Endothelial cell of umbilical vein (primary cell): ENCODE measurements around the gene CIAO3. TPM values are rescaled to one million over a fixed set of nuclear protein-coding genes. Genes with fewer than 3 reads are reported as not detected.

Experiments used
- BruUV-seq: library from RNA; stranded (reverse); fragments of 400-500 nt; replicated peaks from 2 replicates; lab custom pipeline; 2021; lab: Mats Ljungman, UMichigan
- CTCF ChIA-PET: fragments of 300-600, 350-600 bp; sonication (Branson Sonifier 250); formaldehyde crosslinking; loops from one replicate; lab custom pipeline; 2021; ENCODE audit warnings: antibody characterized with exemption, inconsistent platforms; lab: Charles Lee
- POLR2A ChIA-PET: fragments of 300-600, 350-600 bp; sonication (Branson Sonifier 250); formaldehyde crosslinking; loops from one replicate; lab custom pipeline; 2021; ENCODE audit warnings: antibody characterized with exemption, inconsistent platforms; lab: Charles Lee
- DNase-seq: peaks from one replicate; pipeline ENCODE4 v3.0.0-alpha.2; 2011; ENCODE audit warnings: low read depth, low spot score
- FAIRE-seq: peaks from 2 replicates; lab custom pipeline; 2011; peaks lifted over from hg19 to GRCh38; lab: Jason Lieb, UNC
- H2AFZ ChIP-seq: 2 replicates; pipeline ENCODE4 v1.6.0; 2012; ENCODE audit warnings: low read depth, low read length, control low read depth, inconsistent platforms
- H3K27ac ChIP-seq: 2 replicates; pipeline ENCODE4 v1.5.1; 2011; ENCODE audit warnings: low read depth, mild to moderate bottlenecking, control low read depth, low read length, moderate library complexity; ENCODE audit not compliant: insufficient read depth
- H3K27me3 ChIP-seq, 2 experiments: 2 replicates each; pipeline versions ENCODE4 v1.6.0 to v1.6.1; 2011; ENCODE audit warnings: low read length in 2 of 2, mixed read lengths in 1 of 2; ENCODE audit not compliant: control insufficient read depth in 2 of 2, insufficient read depth in 2 of 2
- H3K36me3 ChIP-seq, 2 experiments: 2 replicates in 1 of 2; 3 replicates in 1 of 2; pipeline ENCODE4 v1.5.1; 2011; ENCODE audit warnings: low read length in 2 of 2, mild to moderate bottlenecking in 1 of 2, moderate library complexity in 1 of 2; ENCODE audit not compliant: control insufficient read depth in 2 of 2, insufficient read depth in 2 of 2; ENCODE audit errors: extremely low read depth in 1 of 2
- H3K4me1 ChIP-seq: 3 replicates; pipeline ENCODE4 v1.5.1; 2011; ENCODE audit warnings: mild to moderate bottlenecking, low read length; ENCODE audit not compliant: control insufficient read depth, insufficient read depth; ENCODE audit errors: extremely low read depth
- H3K4me2 ChIP-seq: 2 replicates; pipeline ENCODE4 v1.6.1; 2011; ENCODE audit warnings: low read length, control low read depth, mixed read lengths; ENCODE audit not compliant: insufficient read depth
- H3K4me3 ChIP-seq, 3 experiments: fragments of 200-600 bp in 1 of 3; sonication (generic), shearing (Covaris generic) in 1 of 3; replicated peaks in 1 of 3; 2 replicates each; pipeline ENCODE4 v1.5.1; 2011 to 2016; ENCODE audit warnings: control low read depth in 3 of 3, low read length in 3 of 3, mild to moderate bottlenecking in 2 of 3, inconsistent platforms in 1 of 3, low read depth in 1 of 3, moderate library complexity in 1 of 3; ENCODE audit not compliant: insufficient read depth in 1 of 3
- H3K79me2 ChIP-seq: 2 replicates; pipeline ENCODE4 v1.6.0; 2012; ENCODE audit warnings: low read length, inconsistent platforms; ENCODE audit not compliant: control insufficient read depth, insufficient read depth
- H3K9ac ChIP-seq: replicated peaks from 2 replicates; pipeline ENCODE3; 2011; ENCODE audit warnings: low read length, control low read depth; ENCODE audit not compliant: insufficient read depth; ENCODE audit errors: extremely low read depth
- H3K9me1 ChIP-seq: replicated peaks from 3 replicates; pipeline ENCODE4 v1.6.0; 2011; ENCODE audit warnings: mild to moderate bottlenecking, low read length; ENCODE audit not compliant: control insufficient read depth, insufficient read depth; ENCODE audit errors: extremely low read depth
- H3K9me3 ChIP-seq: replicated peaks from 2 replicates; pipeline ENCODE4 v1.5.1; 2012; ENCODE audit warnings: low read length, inconsistent platforms; ENCODE audit not compliant: control insufficient read depth, insufficient read depth
- H4K20me1 ChIP-seq: replicated peaks from 2 replicates; pipeline ENCODE3; 2011; ENCODE audit warnings: mild to moderate bottlenecking, low read length; ENCODE audit not compliant: control insufficient read depth, insufficient read depth; ENCODE audit errors: extremely low read depth
- CTCF ChIP-seq, 2 donors: IDR thresholded peaks; 1 replicate in 1 of 2; 2 replicates in 1 of 2; pipeline ENCODE4 v1.5.1; 2011; ENCODE audit warnings: low read length in 2 of 2, mild to moderate bottlenecking in 2 of 2, moderate library complexity in 2 of 2, control low read depth in 1 of 2, inconsistent platforms in 1 of 2, low read depth in 1 of 2; ENCODE audit not compliant: insufficient read depth in 1 of 2; ENCODE audit errors: extremely low read depth in 1 of 2
- EZH2 ChIP-seq: IDR thresholded peaks from 2 replicates; pipeline ENCODE4 v1.6.1; 2012; ENCODE audit warnings: borderline replicate concordance, low read depth, mild to moderate bottlenecking, moderate library complexity, low read length, inconsistent platforms; ENCODE audit not compliant: severe bottlenecking
- FOS ChIP-seq: IDR thresholded peaks from 2 replicates; pipeline ENCODE4 v1.6.1; 2011; ENCODE audit warnings: mild to moderate bottlenecking, low read length, moderate library complexity, borderline replicate concordance; ENCODE audit not compliant: insufficient read depth
- GATA2 ChIP-seq: IDR thresholded peaks from 2 replicates; pipeline ENCODE4 v1.7.0; 2011; ENCODE audit warnings: low read depth, mild to moderate bottlenecking, moderate library complexity, mixed read lengths, low read length; ENCODE audit not compliant: insufficient read length, insufficient read depth
- JUN ChIP-seq: IDR thresholded peaks from 2 replicates; pipeline ENCODE4 v1.6.1; 2011; ENCODE audit warnings: borderline replicate concordance, low read depth; ENCODE audit not compliant: insufficient read length, insufficient read depth
- MAX ChIP-seq: IDR thresholded peaks from 2 replicates; pipeline ENCODE4 v1.6.1; 2011; ENCODE audit not compliant: insufficient read depth, insufficient read length
- MYC ChIP-seq: IDR thresholded peaks from one replicate; pipeline ENCODE4 v1.6.1; 2011; ENCODE audit warnings: mild to moderate bottlenecking, low read depth, low read length
- POLR2A ChIP-seq: IDR thresholded peaks from 2 replicates; pipeline ENCODE4 v1.6.1; 2012; ENCODE audit warnings: low read depth, mild to moderate bottlenecking, control low read depth, low read length
- POLR2AphosphoS5 ChIP-seq: IDR thresholded peaks from 2 replicates; pipeline ENCODE4 v1.6.1; 2012; ENCODE audit warnings: low read depth, mild to moderate bottlenecking, control low read depth, low read length, moderate library complexity; ENCODE audit not compliant: insufficient read depth
- dilution Hi-C: fragments of 300-500 bp; cut with MboI; formaldehyde crosslinking; loops from one replicate; pipeline ENCODE4 v1.15.0; 2019; ENCODE audit warnings: low sequenced_read_pairs; ENCODE audit not compliant: extremely low pct_ligation_motif_present
- intact Hi-C: fragments of 100-400 bp; cut with micrococcal nuclease; formaldehyde crosslinking; loops from one replicate; pipeline ENCODE4 v1.10.0; 2022
- polyA plus RNA-seq, 4 experiments: library from polyadenylated mRNA; depleted of rRNA in 3 of 4; stranded (reverse) in 3 of 4; unstranded in 1 of 4; fragments of >200 nt; gene quantifications; 2 replicates each; pipeline versions ENCODE4 v1.2.1 to v1.2.3, GENCODE V29; 2011 to 2012; ENCODE audit warnings: missing spikeins in 1 of 4
- total RNA-seq: library from RNA; stranded (reverse); gene quantifications from 2 replicates; pipeline ENCODE4 v1.2.3, GENCODE V29; 2021

Gene CIAO3
- total and polyA plus RNA-seq, 2 donors (not counting 3 experiments of a cell fraction or from before 2014, with no cell fraction given) = 23.1 to 33.8 TPM

GRCh38 chr16:741986-742629 lies 1.3 kb upstream of the CIAO3 start:
- intact Hi-C loops = loop anchor here (1.0 to 5.0 kb wide), 2 partner anchors 30 to 45 kb away; partner anchors contain the start of genes CHTF18 and RPUSD1
- H3K4me3 ChIP-seq = no peak overlapping the region
- dilution Hi-C loops = no loop called here
- CTCF ChIA-PET = interaction anchor here (1.7 kb wide), 1 partner anchor 30 kb away, joined by 5 read pairs; no protein-coding TSS in a partner anchor
- no peak overlapping the region for H3K9ac ChIP-seq
- H3K9me1 ChIP-seq = no peaks in the 10 kb centered on the region
- H3K27ac ChIP-seq = no peak overlapping the region
- no peak overlapping the region for H3K4me2 ChIP-seq
- BruUV-seq = no TSS peak
- no peaks in the 10 kb centered on the region for H3K27me3 ChIP-seq
- H3K36me3 ChIP-seq = peaks cover under 1 to 8% of the 10 kb centered on the region in 2 experiments
- peaks cover 6% of the 10 kb centered on the region for H3K79me2 ChIP-seq
- H4K20me1 ChIP-seq = no peaks in the 10 kb centered on the region
- POLR2A ChIA-PET = no interaction called here
- peaks cover 10% of the 10 kb centered on the region for H3K4me1 ChIP-seq
- DNase-seq = no peak
- H3K9me3 ChIP-seq = no peaks in the 10 kb centered on the region
- FAIRE-seq = no peak
- H2AFZ ChIP-seq = no peak overlapping the region
- TF ChIP-seq MYC = no peak
- no peak for TF ChIP-seq CTCF (IDR thresholded peaks at IDR 0.05; ENCODE audit: extremely low read depth in 1 of 2, insufficient read depth in 1 of 2, low read depth in 1 of 2, low read length in 2 of 2)
- no peak for TF ChIP-seq FOS
- no peak for TF ChIP-seq EZH2
- TF ChIP-seq MAX = no peak
- TF ChIP-seq POLR2A = no peak
- TF ChIP-seq GATA2 = no peak
- no peak for TF ChIP-seq JUN
- TF ChIP-seq POLR2AphosphoS5 = no peak
